Stimulated activated CD8-positive, alpha-beta memory T cell treated with anti-CD3 and anti-CD28 coated beads, Interleukin-12 subunit alpha, Interleukin-12 subunit beta, amount 100 ng/mL, for 4 hours (primary cell): Measurements from ENCODE around the gene KREMEN2.
A peak's percentile ranks its signal among the peaks of the same experiment; 100 is the strongest.

Experiments
- DNase-seq: peaks from one replicate; pipeline ENCODE4 v3.0.0-alpha.2; 2020; ENCODE audit warnings: low read depth

KREMEN2 gene

GRCh38 chr16:2979669-2980226, 15.7 kb downstream of the KREMEN2 start:
- no peak for DNase-seq

GRCh38 chr16:2980227-2981176, 16.4 kb downstream of the KREMEN2 start, which contains the start of gene PKMYT1:
PKMYT1 (minus strand) TSS chr16:2980446; CDS start chr16:2979657, 789 bp downstream.
- peak; percentile 92 for DNase-seq

GRCh38 chr16:2981177-2981898, 17.3 kb downstream of the KREMEN2 start:
- DNase-seq = no peak

GRCh38 chr16:2981899-2982250, 17.8 kb downstream of the KREMEN2 start:
- no peak for DNase-seq

GRCh38 chr16:2982402-2982801, 18.3 kb downstream of the KREMEN2 start:
- no peak for DNase-seq

GRCh38 chr16:2983706-2984136, 19.6 kb downstream of the KREMEN2 start:
- peak; percentile 47 for DNase-seq

- DNase-seq = no peak
Measured at GRCh38 chr16:2985462-2985861, 21.4 kb downstream of the KREMEN2 start.

GRCh38 chr16:2985893-2986355, 21.8 kb downstream of the KREMEN2 start:
- no peak for DNase-seq

- no peak for DNase-seq
Measured at GRCh38 chr16:2986623-2987188, 22.6 kb downstream of the KREMEN2 start.

GRCh38 chr16:2987286-2987685, 23.2 kb downstream of the KREMEN2 start:
- DNase-seq = no peak

GRCh38 chr16:2987833-2988232, 23.8 kb downstream of the KREMEN2 start:
- DNase-seq = no peak

GRCh38 chr16:2988590-2989099, 24.6 kb downstream of the KREMEN2 start:
- DNase-seq = no peak

GRCh38 chr16:2990891-2991290, 26.8 kb downstream of the KREMEN2 start:
- DNase-seq = no peak

- no peak for DNase-seq
Measured at GRCh38 chr16:2991566-2992261, 27.6 kb downstream of the KREMEN2 start.

GRCh38 chr16:2992383-2993081, 28.5 kb downstream of the KREMEN2 start:
- DNase-seq = no peak

- no peak for DNase-seq
Measured at GRCh38 chr16:2996298-2996697, 32.2 kb downstream of the KREMEN2 start.

- DNase-seq = no peak
Measured at GRCh38 chr16:2999929-3000328, 35.9 kb downstream of the KREMEN2 start.

GRCh38 chr16:3000540-3000939, 36.5 kb downstream of the KREMEN2 start:
- DNase-seq = no peak

GRCh38 chr16:3001316-3001715, 37.2 kb downstream of the KREMEN2 start:
- no peak for DNase-seq

- peak; percentile 89 for DNase-seq
Measured at GRCh38 chr16:3003582-3004270, 39.7 kb downstream of the KREMEN2 start.
